22Rv1 (cell line): ENCODE results near the gene CES5A.

Experiments
- CTCF ChIP-seq: fragments of 450-650 bp; IDR thresholded peaks from 2 replicates; pipeline ENCODE4 v1.5.1; 2017; ENCODE audit warnings: mild to moderate bottlenecking
- ZFX ChIP-seq: fragments of 450-650 bp; IDR thresholded peaks from 2 replicates; pipeline ENCODE4 v1.6.1; 2017; ENCODE audit warnings: antibody characterized with exemption, borderline replicate concordance

DNA sequence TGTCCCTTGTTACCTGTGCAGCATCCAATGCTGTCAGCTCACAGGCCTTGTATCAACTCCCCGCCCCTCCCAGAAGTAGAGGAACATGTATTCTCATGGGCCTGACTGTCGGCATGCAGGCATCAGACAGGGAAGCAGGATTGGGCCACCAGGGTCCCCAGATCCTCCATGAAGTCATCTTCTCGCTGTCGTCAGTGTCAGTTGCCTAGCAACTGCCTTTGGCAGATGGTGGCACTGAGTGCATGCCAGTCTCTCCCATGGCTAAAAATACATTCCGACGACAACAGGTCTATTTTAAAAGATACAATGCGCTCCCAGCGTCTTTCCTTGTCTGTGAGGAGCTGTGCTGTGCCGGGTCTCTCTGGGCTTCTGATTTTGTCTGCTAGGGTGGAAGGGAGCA is 36.8 kb upstream of the CES5A start:
- no peak for TF ChIP-seq CTCF
- TF ChIP-seq ZFX, result no peak
